GM23338 (cell line): ENCODE measurements around the gene KCNQ5. TPM values are rescaled to one million over a fixed set of nuclear protein-coding genes. Genes with fewer than 3 reads are reported as not detected.

ENCODE experiments used
- ATAC-seq: fragments of 200-7000 bp; cut with Tn5 transposase; 3 replicates; pipeline ENCODE4 v1.9.1; 2020
- DNase-seq: peaks from one replicate; pipeline ENCODE4 v3.0.0-alpha.2; 2015; ENCODE audit warnings: low spot score
- H2AFZ ChIP-seq: fragments of 200-600 bp; sonication (generic); 2 replicates; pipeline ENCODE4 v1.8.0; 2016; ENCODE audit warnings: antibody characterized with exemption, mild to moderate bottlenecking, moderate library complexity
- H3F3A ChIP-seq: fragments of 200-600 bp; sonication (generic); replicated peaks from 2 replicates; pipeline ENCODE4 v1.8.0; 2017; ENCODE audit warnings: antibody characterized with exemption, mixed run types, low read depth
- H3K27ac ChIP-seq: fragments of 200-600 bp; sonication (generic); 2 replicates; pipeline ENCODE4 v1.6.1; 2016; ENCODE audit warnings: low read depth
- H3K27me3 ChIP-seq: fragments of 200-600 bp; sonication (generic); 2 replicates; pipeline ENCODE4 v1.8.0; 2016; ENCODE audit warnings: mild to moderate bottlenecking, mixed run types, moderate library complexity; ENCODE audit not compliant: insufficient read depth
- H3K36me3 ChIP-seq: fragments of 200-600 bp; sonication (generic); 2 replicates; pipeline ENCODE4 v1.8.0; 2016; ENCODE audit warnings: mild to moderate bottlenecking; ENCODE audit not compliant: insufficient read depth
- H3K4me1 ChIP-seq: fragments of 200-600 bp; sonication (generic); 2 replicates; pipeline ENCODE4 v1.8.0; 2016; ENCODE audit warnings: mild to moderate bottlenecking, moderate library complexity; ENCODE audit not compliant: insufficient read depth
- H3K4me2 ChIP-seq: fragments of 200-600 bp; sonication (generic); 2 replicates; pipeline ENCODE4 v1.7.1; 2017; ENCODE audit warnings: mixed run types
- H3K4me3 ChIP-seq: fragments of 200-600 bp; sonication (generic); 2 replicates; pipeline ENCODE4 v1.6.1; 2016; ENCODE audit warnings: mixed run types
- H3K79me2 ChIP-seq: fragments of 200-600 bp; sonication (generic); replicated peaks from 2 replicates; pipeline ENCODE4 v1.8.0; 2017; ENCODE audit warnings: mild to moderate bottlenecking; ENCODE audit not compliant: insufficient read depth
- H3K9me2 ChIP-seq: fragments of 200-600 bp; sonication (generic); 2 replicates; pipeline ENCODE4 v1.8.0; 2017; ENCODE audit not compliant: insufficient read depth
- H4K20me1 ChIP-seq: fragments of 200-600 bp; sonication (generic); replicated peaks from 2 replicates; pipeline ENCODE4 v1.8.0; 2017; ENCODE audit warnings: mild to moderate bottlenecking; ENCODE audit not compliant: insufficient read depth
- H3K27ac Mint-ChIP-seq: 2 replicates; pipeline ENCODE4 v1.8.0; 2020; ENCODE audit warnings: inconsistent platforms, mild to moderate bottlenecking, moderate library complexity, mixed read lengths
- H3K27me3 Mint-ChIP-seq: 3 replicates; pipeline ENCODE4 v1.8.0; 2022; ENCODE audit warnings: low read depth, mild to moderate bottlenecking, moderate library complexity, mixed read lengths, inconsistent platforms; ENCODE audit not compliant: insufficient read depth, poor library complexity
- H3K36me3 Mint-ChIP-seq: 3 replicates; pipeline ENCODE4 v1.8.0; 2021; ENCODE audit warnings: low read depth, mild to moderate bottlenecking, inconsistent platforms, moderate library complexity, mixed read lengths
- H3K4me1 Mint-ChIP-seq: 3 replicates; pipeline ENCODE4 v1.8.0; 2020; ENCODE audit warnings: mild to moderate bottlenecking, inconsistent platforms, mixed read lengths
- H3K4me3 Mint-ChIP-seq: 3 replicates; pipeline ENCODE4 v1.8.0; 2021; ENCODE audit warnings: moderate library complexity, mild to moderate bottlenecking, inconsistent platforms, mixed read lengths
- H3K9me3 Mint-ChIP-seq: 3 replicates; pipeline ENCODE4 v1.8.0; 2020; ENCODE audit warnings: moderate library complexity, mild to moderate bottlenecking, inconsistent platforms, mixed read lengths
- CREB1 ChIP-seq: fragments of 250-450 bp; sonication (Bioruptor Pico); IDR thresholded peaks from 2 replicates; pipeline ENCODE4 v1.5.0; 2020; ENCODE audit warnings: low read depth, mild to moderate bottlenecking, moderate library complexity
- EZH2 ChIP-seq: fragments of 200-600 bp; sonication (generic); IDR thresholded peaks from one replicate; pipeline ENCODE4 v1.8.0; 2017; ENCODE audit warnings: antibody characterized with exemption, mild to moderate bottlenecking, low read depth; ENCODE audit not compliant: unreplicated experiment
- EZH2phosphoT487 ChIP-seq: fragments of 200-600 bp; sonication (generic); IDR thresholded peaks from one replicate; pipeline ENCODE4 v1.8.1; 2018; ENCODE audit warnings: antibody characterized with exemption; ENCODE audit not compliant: unreplicated experiment
- JUNB ChIP-seq: IDR thresholded peaks from one replicate; pipeline ENCODE4 v1.6.1; 2016; ENCODE audit warnings: antibody characterized with exemption; ENCODE audit not compliant: unreplicated experiment
- NANOG ChIP-seq: IDR thresholded peaks from 2 replicates; pipeline ENCODE4 v1.6.1; 2016; ENCODE audit warnings: antibody characterized with exemption, borderline replicate concordance
- POLR2AphosphoS5 ChIP-seq: IDR thresholded peaks from 2 replicates; pipeline ENCODE4 v1.6.1; 2016; ENCODE audit warnings: antibody characterized with exemption, low read depth
- STAT1 ChIP-seq: IDR thresholded peaks from one replicate; pipeline ENCODE4 v1.6.1; 2016; ENCODE audit warnings: antibody characterized with exemption; ENCODE audit not compliant: unreplicated experiment
- ZNF114 ChIP-seq: fragments of 250-450 bp; sonication (Bioruptor Pico); IDR thresholded peaks from 2 replicates; pipeline ENCODE4 v1.5.0; 2020; ENCODE audit warnings: mild to moderate bottlenecking, moderate library complexity
- ZNF331 ChIP-seq: fragments of 250-450 bp; sonication (Bioruptor Pico); IDR thresholded peaks from 2 replicates; pipeline ENCODE4 v1.5.0; 2020; ENCODE audit warnings: low read depth, mild to moderate bottlenecking, moderate library complexity
- polyA plus RNA-seq: library from polyadenylated mRNA; unstranded; fragments of >200 nt; fragmentation: Nextera tagmentation; extraction: Ambion mirVana; gene quantifications from 2 replicates; pipeline ENCODE4 v1.2.1, GENCODE V29; 2016
- total RNA-seq: library from RNA; depleted of rRNA; stranded (reverse); fragments of >200 nt; shearing (Covaris generic); gene quantifications from 2 replicates; pipeline ENCODE4 v1.2.3, GENCODE V29; 2014
- TF ChIP-seq, protein P1 (sequence below): IDR thresholded peaks from 2 replicates; pipeline ENCODE4 v1.6.1; 2016; ENCODE audit warnings: antibody characterized with exemption
- TF ChIP-seq, protein P2 (sequence below): IDR thresholded peaks from one replicate; pipeline ENCODE4 v1.6.1; 2018; ENCODE audit warnings: antibody characterized with exemption; ENCODE audit not compliant: unreplicated experiment
- TF ChIP-seq, protein P3 (sequence below), 2 experiments: fragments of 200-600 bp in 1 of 2; sonication (generic) in 1 of 2; conservative IDR thresholded peaks; 2 replicates each; pipeline versions ENCODE4 v1.5.1 to v1.6.1; 2016 to 2017; ENCODE audit warnings: antibody characterized with exemption in 2 of 2, low read depth in 2 of 2, mild to moderate bottlenecking in 2 of 2, moderate library complexity in 1 of 2
- TF ChIP-seq, protein P4 (sequence below): fragments of 250-450 bp; sonication (Bioruptor Pico); IDR thresholded peaks from 2 replicates; pipeline ENCODE4 v1.5.0; 2020; ENCODE audit warnings: mild to moderate bottlenecking, moderate library complexity

KCNQ5 gene
- total and polyA plus RNA-seq, 2 experiments from 2014 or later: 0.68 to 0.87 TPM

DNA sequence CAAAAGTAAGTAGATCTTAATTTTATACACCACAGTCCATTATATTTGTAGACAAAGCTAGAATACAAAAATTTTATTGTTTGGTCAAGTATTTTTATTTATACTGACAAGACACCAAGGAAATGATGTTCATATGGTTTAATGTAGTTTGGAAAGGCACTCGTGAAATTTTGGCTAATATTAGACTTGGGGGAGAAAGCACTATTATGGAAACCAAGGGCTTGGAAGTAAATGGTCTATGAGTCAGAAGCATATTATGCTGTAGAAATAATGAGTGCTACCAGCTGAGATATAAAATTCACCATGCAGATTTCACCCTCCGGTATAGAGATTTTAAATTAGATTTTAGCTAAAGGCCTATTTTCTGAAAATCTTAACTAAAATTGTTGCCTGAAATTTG lies 233.6 kb downstream of the KCNQ5 start:
- Histone ChIP-seq H2AFZ (no peak overlapping the region), H3F3A (no peaks in the 10 kb centered on the region), H3K36me3 (no peaks in the 10 kb centered on the region), H3K79me2 (no peaks in the 10 kb centered on the region), H3K4me2 (no peak overlapping the region), H3K4me3 (no peak overlapping the region), H3K27ac (no peak overlapping the region), H3K27me3 (no peaks in the 10 kb centered on the region), H3K9me2 (no peaks in the 10 kb centered on the region), H3K4me1 (peaks cover 5% of the 10 kb centered on the region; the same call in 1 of the 2 replicates), H4K20me1 (no peaks in the 10 kb centered on the region)
- DNase-seq: no peak
- no peak overlapping the region for H3K27ac Mint-ChIP-seq
- H3K9me3 Mint-ChIP-seq: no peaks in the 10 kb centered on the region
- no peak for TF ChIP-seq ZNF114 (CRISPR knock-in tag)
- TF ChIP-seq NANOG: no peak
- no peak for TF ChIP-seq ZNF331 (CRISPR knock-in tag)
- no peak for TF ChIP-seq STAT1
- TF ChIP-seq, protein P1, sequence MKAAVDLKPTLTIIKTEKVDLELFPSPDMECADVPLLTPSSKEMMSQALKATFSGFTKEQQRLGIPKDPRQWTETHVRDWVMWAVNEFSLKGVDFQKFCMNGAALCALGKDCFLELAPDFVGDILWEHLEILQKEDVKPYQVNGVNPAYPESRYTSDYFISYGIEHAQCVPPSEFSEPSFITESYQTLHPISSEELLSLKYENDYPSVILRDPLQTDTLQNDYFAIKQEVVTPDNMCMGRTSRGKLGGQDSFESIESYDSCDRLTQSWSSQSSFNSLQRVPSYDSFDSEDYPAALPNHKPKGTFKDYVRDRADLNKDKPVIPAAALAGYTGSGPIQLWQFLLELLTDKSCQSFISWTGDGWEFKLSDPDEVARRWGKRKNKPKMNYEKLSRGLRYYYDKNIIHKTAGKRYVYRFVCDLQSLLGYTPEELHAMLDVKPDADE: no peak
- no peak for TF ChIP-seq CREB1
- no peak for TF ChIP-seq JUNB
- no peak for TF ChIP-seq EZH2phosphoT487
- TF ChIP-seq, protein P2, sequence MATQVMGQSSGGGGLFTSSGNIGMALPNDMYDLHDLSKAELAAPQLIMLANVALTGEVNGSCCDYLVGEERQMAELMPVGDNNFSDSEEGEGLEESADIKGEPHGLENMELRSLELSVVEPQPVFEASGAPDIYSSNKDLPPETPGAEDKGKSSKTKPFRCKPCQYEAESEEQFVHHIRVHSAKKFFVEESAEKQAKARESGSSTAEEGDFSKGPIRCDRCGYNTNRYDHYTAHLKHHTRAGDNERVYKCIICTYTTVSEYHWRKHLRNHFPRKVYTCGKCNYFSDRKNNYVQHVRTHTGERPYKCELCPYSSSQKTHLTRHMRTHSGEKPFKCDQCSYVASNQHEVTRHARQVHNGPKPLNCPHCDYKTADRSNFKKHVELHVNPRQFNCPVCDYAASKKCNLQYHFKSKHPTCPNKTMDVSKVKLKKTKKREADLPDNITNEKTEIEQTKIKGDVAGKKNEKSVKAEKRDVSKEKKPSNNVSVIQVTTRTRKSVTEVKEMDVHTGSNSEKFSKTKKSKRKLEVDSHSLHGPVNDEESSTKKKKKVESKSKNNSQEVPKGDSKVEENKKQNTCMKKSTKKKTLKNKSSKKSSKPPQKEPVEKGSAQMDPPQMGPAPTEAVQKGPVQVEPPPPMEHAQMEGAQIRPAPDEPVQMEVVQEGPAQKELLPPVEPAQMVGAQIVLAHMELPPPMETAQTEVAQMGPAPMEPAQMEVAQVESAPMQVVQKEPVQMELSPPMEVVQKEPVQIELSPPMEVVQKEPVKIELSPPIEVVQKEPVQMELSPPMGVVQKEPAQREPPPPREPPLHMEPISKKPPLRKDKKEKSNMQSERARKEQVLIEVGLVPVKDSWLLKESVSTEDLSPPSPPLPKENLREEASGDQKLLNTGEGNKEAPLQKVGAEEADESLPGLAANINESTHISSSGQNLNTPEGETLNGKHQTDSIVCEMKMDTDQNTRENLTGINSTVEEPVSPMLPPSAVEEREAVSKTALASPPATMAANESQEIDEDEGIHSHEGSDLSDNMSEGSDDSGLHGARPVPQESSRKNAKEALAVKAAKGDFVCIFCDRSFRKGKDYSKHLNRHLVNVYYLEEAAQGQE: no peak
- TF ChIP-seq, protein P3, sequence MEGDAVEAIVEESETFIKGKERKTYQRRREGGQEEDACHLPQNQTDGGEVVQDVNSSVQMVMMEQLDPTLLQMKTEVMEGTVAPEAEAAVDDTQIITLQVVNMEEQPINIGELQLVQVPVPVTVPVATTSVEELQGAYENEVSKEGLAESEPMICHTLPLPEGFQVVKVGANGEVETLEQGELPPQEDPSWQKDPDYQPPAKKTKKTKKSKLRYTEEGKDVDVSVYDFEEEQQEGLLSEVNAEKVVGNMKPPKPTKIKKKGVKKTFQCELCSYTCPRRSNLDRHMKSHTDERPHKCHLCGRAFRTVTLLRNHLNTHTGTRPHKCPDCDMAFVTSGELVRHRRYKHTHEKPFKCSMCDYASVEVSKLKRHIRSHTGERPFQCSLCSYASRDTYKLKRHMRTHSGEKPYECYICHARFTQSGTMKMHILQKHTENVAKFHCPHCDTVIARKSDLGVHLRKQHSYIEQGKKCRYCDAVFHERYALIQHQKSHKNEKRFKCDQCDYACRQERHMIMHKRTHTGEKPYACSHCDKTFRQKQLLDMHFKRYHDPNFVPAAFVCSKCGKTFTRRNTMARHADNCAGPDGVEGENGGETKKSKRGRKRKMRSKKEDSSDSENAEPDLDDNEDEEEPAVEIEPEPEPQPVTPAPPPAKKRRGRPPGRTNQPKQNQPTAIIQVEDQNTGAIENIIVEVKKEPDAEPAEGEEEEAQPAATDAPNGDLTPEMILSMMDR (conservative IDR thresholded peaks at IDR 0.05; ENCODE audit: low read depth in 2 of 2): no peak
- TF ChIP-seq, protein P4, sequence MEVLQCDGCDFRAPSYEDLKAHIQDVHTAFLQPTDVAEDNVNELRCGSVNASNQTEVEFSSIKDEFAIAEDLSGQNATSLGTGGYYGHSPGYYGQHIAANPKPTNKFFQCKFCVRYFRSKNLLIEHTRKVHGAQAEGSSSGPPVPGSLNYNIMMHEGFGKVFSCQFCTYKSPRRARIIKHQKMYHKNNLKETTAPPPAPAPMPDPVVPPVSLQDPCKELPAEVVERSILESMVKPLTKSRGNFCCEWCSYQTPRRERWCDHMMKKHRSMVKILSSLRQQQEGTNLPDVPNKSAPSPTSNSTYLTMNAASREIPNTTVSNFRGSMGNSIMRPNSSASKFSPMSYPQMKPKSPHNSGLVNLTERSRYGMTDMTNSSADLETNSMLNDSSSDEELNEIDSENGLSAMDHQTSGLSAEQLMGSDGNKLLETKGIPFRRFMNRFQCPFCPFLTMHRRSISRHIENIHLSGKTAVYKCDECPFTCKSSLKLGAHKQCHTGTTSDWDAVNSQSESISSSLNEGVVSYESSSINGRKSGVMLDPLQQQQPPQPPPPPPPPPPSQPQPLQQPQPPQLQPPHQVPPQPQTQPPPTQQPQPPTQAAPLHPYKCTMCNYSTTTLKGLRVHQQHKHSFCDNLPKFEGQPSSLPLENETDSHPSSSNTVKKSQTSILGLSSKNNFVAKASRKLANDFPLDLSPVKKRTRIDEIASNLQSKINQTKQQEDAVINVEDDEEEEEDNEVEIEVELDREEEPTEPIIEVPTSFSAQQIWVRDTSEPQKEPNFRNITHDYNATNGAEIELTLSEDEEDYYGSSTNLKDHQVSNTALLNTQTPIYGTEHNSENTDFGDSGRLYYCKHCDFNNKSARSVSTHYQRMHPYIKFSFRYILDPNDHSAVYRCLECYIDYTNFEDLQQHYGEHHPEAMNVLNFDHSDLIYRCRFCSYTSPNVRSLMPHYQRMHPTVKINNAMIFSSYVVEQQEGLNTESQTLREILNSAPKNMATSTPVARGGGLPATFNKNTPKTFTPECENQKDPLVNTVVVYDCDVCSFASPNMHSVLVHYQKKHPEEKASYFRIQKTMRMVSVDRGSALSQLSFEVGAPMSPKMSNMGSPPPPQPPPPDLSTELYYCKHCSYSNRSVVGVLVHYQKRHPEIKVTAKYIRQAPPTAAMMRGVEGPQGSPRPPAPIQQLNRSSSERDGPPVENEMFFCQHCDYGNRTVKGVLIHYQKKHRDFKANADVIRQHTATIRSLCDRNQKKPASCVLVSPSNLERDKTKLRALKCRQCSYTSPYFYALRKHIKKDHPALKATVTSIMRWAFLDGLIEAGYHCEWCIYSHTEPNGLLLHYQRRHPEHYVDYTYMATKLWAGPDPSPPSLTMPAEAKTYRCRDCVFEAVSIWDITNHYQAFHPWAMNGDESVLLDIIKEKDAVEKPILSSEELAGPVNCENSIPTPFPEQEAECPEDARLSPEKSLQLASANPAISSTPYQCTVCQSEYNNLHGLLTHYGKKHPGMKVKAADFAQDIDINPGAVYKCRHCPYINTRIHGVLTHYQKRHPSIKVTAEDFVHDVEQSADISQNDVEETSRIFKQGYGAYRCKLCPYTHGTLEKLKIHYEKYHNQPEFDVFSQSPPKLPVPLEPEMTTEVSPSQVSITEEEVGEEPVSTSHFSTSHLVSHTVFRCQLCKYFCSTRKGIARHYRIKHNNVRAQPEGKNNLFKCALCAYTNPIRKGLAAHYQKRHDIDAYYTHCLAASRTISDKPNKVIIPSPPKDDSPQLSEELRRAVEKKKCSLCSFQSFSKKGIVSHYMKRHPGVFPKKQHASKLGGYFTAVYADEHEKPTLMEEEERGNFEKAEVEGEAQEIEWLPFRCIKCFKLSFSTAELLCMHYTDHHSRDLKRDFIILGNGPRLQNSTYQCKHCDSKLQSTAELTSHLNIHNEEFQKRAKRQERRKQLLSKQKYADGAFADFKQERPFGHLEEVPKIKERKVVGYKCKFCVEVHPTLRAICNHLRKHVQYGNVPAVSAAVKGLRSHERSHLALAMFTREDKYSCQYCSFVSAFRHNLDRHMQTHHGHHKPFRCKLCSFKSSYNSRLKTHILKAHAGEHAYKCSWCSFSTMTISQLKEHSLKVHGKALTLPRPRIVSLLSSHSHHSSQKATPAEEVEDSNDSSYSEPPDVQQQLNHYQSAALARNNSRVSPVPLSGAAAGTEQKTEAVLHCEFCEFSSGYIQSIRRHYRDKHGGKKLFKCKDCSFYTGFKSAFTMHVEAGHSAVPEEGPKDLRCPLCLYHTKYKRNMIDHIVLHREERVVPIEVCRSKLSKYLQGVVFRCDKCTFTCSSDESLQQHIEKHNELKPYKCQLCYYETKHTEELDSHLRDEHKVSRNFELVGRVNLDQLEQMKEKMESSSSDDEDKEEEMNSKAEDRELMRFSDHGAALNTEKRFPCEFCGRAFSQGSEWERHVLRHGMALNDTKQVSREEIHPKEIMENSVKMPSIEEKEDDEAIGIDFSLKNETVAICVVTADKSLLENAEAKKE: no peak
- TF ChIP-seq EZH2: no peak
- TF ChIP-seq POLR2AphosphoS5: no peak
- no peak for ATAC-seq
- H3K36me3 Mint-ChIP-seq: no peaks in the 10 kb centered on the region
- H3K4me3 Mint-ChIP-seq: no peak overlapping the region
- no peaks in the 10 kb centered on the region for H3K27me3 Mint-ChIP-seq
- peaks cover 12% of the 10 kb centered on the region; the same call in 2 of the 3 replicates for H3K4me1 Mint-ChIP-seq
